ENCODE data around the gene GDPD4.

Gene GDPD4

DNA sequence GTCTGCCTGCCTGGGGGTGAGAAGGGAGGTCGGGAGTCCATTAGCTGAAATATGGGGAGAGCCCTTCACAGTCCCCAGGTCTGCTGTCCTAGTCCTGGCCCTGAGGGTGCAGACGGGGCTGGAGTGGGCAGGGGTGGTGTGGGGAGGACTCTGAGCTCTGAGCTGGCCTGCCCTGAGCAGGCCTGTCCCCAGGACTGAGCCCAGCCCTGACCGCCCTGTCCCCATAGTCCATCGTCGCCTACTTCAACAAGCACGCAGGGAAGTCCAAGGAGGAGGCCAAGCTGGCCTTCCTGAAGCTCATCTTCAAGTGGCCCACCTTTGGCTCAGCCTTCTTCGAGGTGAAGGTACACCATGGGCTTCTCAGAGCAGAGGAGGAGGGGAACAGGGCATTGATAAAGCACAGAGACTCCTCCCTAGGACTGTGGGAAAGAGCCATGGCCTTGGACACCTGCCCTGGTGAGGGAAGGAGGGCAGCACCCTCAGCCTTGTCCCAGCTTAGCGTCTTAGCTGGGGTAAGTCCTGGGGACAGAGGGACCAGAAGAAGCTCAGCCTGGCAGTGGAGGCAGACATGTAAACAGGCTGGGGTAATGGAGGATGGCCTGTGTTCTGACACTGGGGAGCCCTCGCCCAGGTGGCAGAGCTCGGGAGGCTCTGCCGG lies 89.8 kb downstream of the GDPD4 start:
- H3K36me3 ChIP-seq (ENCODE audit: insufficient read depth, low read length), result no peaks in the 10 kb centered on the region; the same call in 1 of the 2 replicates

DNA sequence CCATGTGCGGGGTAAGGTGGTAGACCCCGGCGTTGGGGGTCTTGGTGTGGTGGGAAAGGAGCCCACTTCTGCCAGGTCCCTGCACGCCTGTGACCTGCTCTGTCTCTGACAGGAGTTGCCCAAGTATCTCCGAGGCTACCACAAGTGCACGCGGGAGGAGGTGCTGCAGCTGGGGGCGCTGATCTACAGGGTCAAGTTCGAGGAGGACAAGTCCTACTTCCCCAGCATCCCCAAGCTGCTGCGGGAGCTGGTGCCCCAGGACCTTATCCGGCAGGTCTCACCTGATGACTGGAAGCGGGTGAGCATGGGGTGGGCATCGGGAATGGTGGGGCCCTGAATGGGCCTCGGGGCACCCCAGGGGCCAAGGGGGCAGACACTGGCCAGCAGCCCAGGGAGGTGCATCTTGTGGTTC lies 90.4 kb downstream of the GDPD4 start:
- H3K36me3 ChIP-seq (ENCODE audit: insufficient read depth, low read length), result no peaks in the 10 kb centered on the region; the same call in 1 of the 2 replicates
- H3K4me1 ChIP-seq (ENCODE audit: insufficient read depth, low read length), result no peaks in the 10 kb centered on the region
- H3K9me3 ChIP-seq (ENCODE audit: control insufficient read depth, insufficient read depth, low read length), result no peaks in the 10 kb centered on the region
- H3K9ac ChIP-seq (ENCODE audit: low read depth, low read length), result no peak overlapping the region

More for the DNA sequence above, 89.8 kb downstream of the GDPD4 start:
- H3K4me1 ChIP-seq (ENCODE audit: insufficient read depth, low read length), result no peaks in the 10 kb centered on the region
- H3K9me3 ChIP-seq (ENCODE audit: control insufficient read depth, insufficient read depth, low read length), result no peaks in the 10 kb centered on the region
- no peak overlapping the region for H3K9ac ChIP-seq (ENCODE audit: low read depth, low read length)

- no peaks in the 10 kb centered on the region for H3K4me1 ChIP-seq (ENCODE audit: insufficient read depth, low read length)
- no peak overlapping the region for H3K9ac ChIP-seq (ENCODE audit: low read depth, low read length)
- no peaks in the 10 kb centered on the region for H3K9me3 ChIP-seq (ENCODE audit: control insufficient read depth, insufficient read depth, low read length)
- no peaks in the 10 kb centered on the region; the same call in 1 of the 2 replicates for H3K36me3 ChIP-seq (ENCODE audit: insufficient read depth, low read length)
These were observed 91.8 kb downstream of the GDPD4 start for GRCh38 chr11:77209663-77210062.

GRCh38 chr11:77208535-77208934 lies 93.0 kb downstream of the GDPD4 start:
- Histone ChIP-seq H3K4me1 (ENCODE audit: insufficient read depth, low read length) (peaks cover 2% of the 10 kb centered on the region; the same call in 1 of the 2 replicates), H3K9me3 (ENCODE audit: control insufficient read depth, insufficient read depth, low read length) (no peaks in the 10 kb centered on the region), H3K36me3 (ENCODE audit: insufficient read depth, low read length) (no peaks in the 10 kb centered on the region), H3K9ac (ENCODE audit: low read depth, low read length) (no peak overlapping the region)

- Histone ChIP-seq H3K9ac (ENCODE audit: low read depth, low read length) (no peak overlapping the region), H3K4me1 (ENCODE audit: insufficient read depth, low read length) (peaks cover 6% of the 10 kb centered on the region; the same call in 1 of the 2 replicates), H3K36me3 (ENCODE audit: insufficient read depth, low read length) (no peaks in the 10 kb centered on the region), H3K9me3 (ENCODE audit: control insufficient read depth, insufficient read depth, low read length) (no peaks in the 10 kb centered on the region)
These were observed 93.7 kb downstream of the GDPD4 start for GRCh38 chr11:77207618-77208313.

DNA sequence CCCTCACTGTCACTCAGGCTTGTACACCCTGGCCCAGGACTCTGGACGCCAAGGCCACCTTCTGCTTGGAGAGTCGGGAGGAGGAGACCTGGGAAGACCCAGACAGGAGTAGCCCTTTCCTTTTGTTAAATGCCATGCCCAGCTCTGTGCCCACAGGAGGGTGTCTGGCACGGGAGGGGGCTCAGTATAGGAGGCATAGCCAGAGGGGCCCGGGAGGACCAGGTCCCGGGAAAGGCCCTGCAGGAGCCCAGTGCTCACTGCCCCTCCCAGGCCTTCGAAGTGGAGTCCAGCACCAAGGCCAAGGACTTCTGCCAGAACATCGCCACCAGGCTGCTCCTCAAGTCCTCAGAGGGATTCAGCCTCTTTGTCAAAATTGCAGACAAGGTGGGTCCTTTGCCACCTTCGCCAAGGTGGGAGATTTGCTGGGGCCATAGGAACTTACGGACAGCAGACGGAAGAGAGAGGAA lies 94.4 kb downstream of the GDPD4 start:
- no peak overlapping the region for H3K9ac ChIP-seq (ENCODE audit: low read depth, low read length)
- no peaks in the 10 kb centered on the region for H3K36me3 ChIP-seq (ENCODE audit: insufficient read depth, low read length)
- H3K9me3 ChIP-seq (ENCODE audit: control insufficient read depth, insufficient read depth, low read length), result no peaks in the 10 kb centered on the region
- peaks cover 6% of the 10 kb centered on the region; the same call in 1 of the 2 replicates for H3K4me1 ChIP-seq (ENCODE audit: insufficient read depth, low read length)

- no peaks in the 10 kb centered on the region for H3K36me3 ChIP-seq (ENCODE audit: insufficient read depth, low read length)
- H3K4me1 ChIP-seq (ENCODE audit: insufficient read depth, low read length), result peaks cover 6% of the 10 kb centered on the region; the same call in 1 of the 2 replicates
- no peak overlapping the region for H3K9ac ChIP-seq (ENCODE audit: low read depth, low read length)
- no peaks in the 10 kb centered on the region for H3K9me3 ChIP-seq (ENCODE audit: control insufficient read depth, insufficient read depth, low read length)
These were observed 95.0 kb downstream of the GDPD4 start for GRCh38 chr11:77206264-77207018.

DNA sequence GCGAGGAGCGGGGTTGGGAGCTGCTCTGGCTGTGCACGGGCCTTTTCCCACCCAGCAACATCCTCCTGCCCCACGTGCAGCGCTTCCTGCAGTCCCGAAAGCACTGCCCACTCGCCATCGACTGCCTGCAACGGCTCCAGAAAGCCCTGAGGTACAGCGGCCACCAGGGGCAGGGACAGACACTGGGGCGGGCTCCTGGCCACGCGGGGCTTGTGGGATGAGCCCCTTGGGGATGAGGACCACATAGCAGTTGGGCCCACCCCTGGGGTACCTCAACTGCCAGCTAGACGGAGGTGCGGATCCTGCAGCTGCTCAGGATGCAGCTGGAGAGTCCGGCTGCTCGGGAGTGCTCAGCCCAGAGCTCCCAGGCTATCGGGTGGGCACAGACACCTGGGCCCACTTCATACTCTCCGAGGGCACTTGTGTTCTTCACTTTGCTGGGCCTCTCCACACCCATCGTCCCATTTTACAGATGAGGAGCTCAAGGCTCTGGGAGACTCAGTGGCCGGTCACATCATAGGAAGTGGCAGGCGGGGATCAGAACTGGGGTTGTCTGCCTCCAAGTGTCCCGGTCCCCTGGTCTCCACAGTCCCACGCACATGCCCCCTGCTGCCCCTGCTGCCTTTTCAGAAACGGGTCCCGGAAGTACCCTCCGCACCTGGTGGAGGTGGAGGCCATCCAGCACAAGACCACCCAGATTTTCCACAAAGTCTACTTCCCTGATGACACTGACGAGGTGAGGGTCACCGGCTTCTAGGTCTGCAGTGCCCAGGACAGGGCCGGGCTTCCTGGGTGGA lies 95.8 kb downstream of the GDPD4 start:
- no peak overlapping the region for H3K9ac ChIP-seq (ENCODE audit: low read depth, low read length)
- H3K36me3 ChIP-seq (ENCODE audit: insufficient read depth, low read length), result no peaks in the 10 kb centered on the region
- H3K9me3 ChIP-seq (ENCODE audit: control insufficient read depth, insufficient read depth, low read length), result no peaks in the 10 kb centered on the region
- H3K4me1 ChIP-seq (ENCODE audit: insufficient read depth, low read length), result peaks cover 6% of the 10 kb centered on the region; the same call in 1 of the 2 replicates

GRCh38 chr11:77204754-77205466 lies 96.6 kb downstream of the GDPD4 start:
- H3K9me3 ChIP-seq (ENCODE audit: control insufficient read depth, insufficient read depth, low read length), result no peaks in the 10 kb centered on the region
- no peak overlapping the region for H3K9ac ChIP-seq (ENCODE audit: low read depth, low read length)
- no peaks in the 10 kb centered on the region for H3K36me3 ChIP-seq (ENCODE audit: insufficient read depth, low read length)
- peaks cover 6% of the 10 kb centered on the region; the same call in 1 of the 2 replicates for H3K4me1 ChIP-seq (ENCODE audit: insufficient read depth, low read length)

DNA sequence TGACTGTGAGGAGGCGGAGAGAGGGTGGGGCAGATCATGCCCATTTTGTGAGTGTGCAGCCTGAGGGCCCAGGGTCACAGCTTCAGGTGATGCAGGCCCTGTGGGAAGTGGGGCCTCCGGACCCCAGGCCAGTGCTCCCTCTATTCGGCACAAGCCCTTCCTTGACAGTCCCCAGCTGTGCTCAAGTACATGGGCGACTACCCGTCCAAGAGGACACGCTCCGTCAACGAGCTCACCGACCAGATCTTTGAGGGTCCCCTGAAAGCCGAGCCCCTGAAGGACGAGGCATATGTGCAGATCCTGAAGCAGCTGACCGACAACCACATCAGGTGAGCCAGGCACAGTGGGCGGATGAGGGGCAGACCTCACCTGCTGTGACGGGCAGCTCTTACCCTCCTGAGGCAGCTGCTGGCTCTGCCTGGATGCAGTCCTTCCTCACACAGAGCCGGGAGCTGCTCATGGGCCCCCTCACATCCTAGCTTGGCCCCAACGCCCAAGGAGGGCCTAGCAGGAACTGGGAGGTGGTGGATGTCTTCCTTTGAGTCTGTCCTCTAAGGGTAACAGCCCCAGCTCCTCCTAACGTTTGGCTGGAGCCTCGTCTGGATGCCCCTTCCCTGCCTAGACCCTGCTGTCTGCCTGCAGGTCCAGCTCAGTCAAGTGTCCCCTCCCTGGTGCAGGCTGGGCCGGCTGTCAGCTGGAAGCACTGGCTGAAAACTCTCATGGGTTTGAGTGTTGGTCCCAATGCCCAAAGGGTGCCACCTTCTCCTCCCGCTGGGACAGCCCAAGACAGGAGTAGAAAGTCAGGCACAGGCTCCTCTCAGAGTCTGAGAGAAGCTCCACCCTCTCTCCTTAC lies 97.4 kb downstream of the GDPD4 start:
- Histone ChIP-seq H3K9ac (ENCODE audit: low read depth, low read length) (no peak overlapping the region), H3K4me1 (ENCODE audit: insufficient read depth, low read length) (peaks cover 6% of the 10 kb centered on the region; the same call in 1 of the 2 replicates), H3K9me3 (ENCODE audit: control insufficient read depth, insufficient read depth, low read length) (no peaks in the 10 kb centered on the region), H3K36me3 (ENCODE audit: insufficient read depth, low read length) (no peaks in the 10 kb centered on the region)

DNA sequence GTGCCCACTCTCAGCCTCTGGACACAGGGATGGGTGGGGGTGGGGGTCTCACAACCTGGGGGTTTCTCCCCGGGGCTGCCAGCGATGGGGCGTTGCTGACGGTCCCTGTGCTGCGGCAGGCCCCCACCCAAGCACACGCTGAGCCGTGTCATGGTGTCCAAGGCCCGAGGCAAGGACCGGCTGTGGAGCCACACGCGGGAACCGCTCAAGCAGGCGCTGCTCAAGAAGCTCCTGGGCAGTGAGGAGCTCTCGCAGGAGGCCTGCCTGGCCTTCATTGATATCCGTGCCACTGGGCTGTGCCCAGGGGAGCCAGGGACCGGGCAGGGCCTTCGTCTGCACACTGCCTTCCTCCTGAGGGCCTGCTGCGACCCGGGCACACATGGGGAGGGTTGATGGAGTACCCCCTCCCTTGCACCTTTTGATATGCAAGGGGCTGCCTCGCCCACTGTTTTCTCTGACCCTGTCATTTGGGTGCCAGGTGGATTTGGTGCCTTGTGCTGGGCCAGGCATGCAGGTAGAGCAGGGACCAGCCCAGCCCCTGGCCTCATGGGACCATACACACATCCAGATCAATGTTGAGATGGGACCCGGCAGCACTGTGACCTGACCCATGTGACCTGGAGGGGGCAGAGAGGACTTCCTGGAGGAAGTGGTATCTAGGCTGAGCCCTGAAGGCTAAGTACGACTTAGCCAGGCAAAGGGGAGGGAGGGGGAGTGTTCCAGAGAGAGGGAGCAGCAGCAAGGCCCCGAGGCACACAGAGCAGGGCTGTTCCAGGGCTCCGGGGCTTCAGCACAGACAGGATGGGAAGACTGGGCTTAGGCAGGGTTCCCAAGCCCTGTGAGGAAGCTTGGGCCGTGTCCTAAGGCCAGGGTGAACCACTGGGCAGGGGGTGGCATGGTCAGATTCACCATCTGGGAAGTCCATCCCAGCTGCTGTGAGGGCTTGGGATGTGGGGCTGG lies 98.3 kb downstream of the GDPD4 start:
- no peaks in the 10 kb centered on the region for H3K9me3 ChIP-seq (ENCODE audit: control insufficient read depth, insufficient read depth, low read length)
- H3K4me1 ChIP-seq (ENCODE audit: insufficient read depth, low read length), result peaks cover 6% of the 10 kb centered on the region; the same call in 1 of the 2 replicates
- no peak overlapping the region for H3K9ac ChIP-seq (ENCODE audit: low read depth, low read length)
- H3K36me3 ChIP-seq (ENCODE audit: insufficient read depth, low read length), result no peaks in the 10 kb centered on the region
